Effector CD4-positive, alpha-beta T cell (primary cell): ENCODE results near the gene FDXR.
"Not testable (repeated sequence)": the region's sequence is repeated elsewhere in the genome, so short reads cannot be mapped to it uniquely, and the experiment has no call there.

ENCODE experiments used
- DNase-seq: peaks from one replicate; pipeline ENCODE4 v3.0.0-alpha.2; 2020
- total RNA-seq: gene quantifications from one replicate; lab custom pipeline; 2026; lab: John Stamatoyannopoulos, UW

FDXR gene
- 6.9 reads per million, percentile 25 among the genes with 10 or more reads in this experiment for total RNA-seq

- no peak for DNase-seq
Observed at GRCh38 chr17:74872313-74873036, at the start of gene FDXR. TSS of gene FDXR (minus strand) at chr17:74872994. CDS start at chr17:74872944, 50 bp downstream.

- DNase-seq, result no peak
Observed at GRCh38 chr17:74922172-74922571, 49.4 kb upstream of the FDXR start.

DNA sequence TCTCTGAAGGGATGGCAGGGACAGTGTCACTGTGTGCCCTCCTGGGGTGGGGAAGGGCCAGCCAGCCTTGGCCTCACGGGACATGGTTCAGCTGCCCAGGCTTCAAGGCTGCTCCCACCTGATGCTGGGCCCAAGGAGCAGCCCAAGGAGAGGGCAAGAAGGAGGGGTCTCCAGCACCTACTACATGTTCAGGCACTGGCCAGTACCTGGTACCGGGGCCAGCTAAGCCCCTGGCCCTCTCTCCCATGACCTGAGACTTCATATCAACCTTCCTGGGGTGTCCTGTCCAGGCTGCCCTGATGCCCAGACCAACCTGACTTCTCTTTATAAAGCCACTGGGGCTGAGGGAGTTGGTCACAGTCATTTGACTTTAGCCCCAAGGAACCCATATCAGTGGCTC is 49.0 kb upstream of the FDXR start:
- no peak for DNase-seq

- no peak for DNase-seq
Observed at GRCh38 chr17:74921026-74921681, 48.4 kb upstream of the FDXR start.

DNA sequence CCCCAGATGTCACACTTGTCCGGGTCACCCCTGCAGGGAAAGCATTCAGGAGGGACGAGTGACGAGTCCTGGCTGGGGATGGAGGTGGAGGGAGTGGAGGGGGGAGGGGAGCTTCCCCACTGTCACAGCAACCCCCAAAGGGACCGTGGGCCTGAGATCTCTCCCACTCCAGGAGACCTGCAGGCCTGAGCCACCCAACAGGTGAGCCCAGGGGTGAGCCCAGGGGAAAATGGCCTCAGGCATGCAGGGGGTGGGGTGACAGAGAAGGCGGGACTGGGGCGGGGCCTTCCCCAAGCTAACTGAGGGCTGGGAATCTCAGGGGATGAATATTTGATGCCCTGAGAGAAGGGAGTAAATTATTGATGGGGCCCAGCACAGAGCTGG is 47.8 kb upstream of the FDXR start:
- DNase-seq, result no peak

- DNase-seq, result no peak
Observed at GRCh38 chr17:74920306-74920620, 47.5 kb upstream of the FDXR start.

GRCh38 chr17:74919440-74920305 is 46.9 kb upstream of the FDXR start:
- no peak for DNase-seq

GRCh38 chr17:74918906-74919305 is 46.1 kb upstream of the FDXR start:
- no peak for DNase-seq

DNA sequence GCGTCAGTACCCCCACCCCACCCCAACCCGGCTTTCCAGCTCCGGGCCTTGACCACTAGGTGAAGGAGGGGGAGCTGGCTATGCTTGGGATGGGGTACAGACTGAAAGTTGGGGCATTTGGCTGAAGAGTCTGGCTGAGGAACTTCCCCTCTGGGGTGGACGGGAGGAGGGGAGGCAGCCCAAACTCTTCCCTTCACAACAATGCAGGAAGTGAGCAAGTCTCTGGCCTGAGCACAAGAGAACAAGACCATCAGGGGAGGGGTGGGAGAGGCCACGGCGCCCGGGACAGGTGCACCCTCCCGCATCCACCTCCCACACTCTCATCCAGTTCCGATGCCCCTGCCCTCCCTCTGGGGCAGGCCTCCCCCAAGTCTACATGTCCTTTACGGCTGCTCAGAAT is 44.6 kb upstream of the FDXR start:
- DNase-seq, result no peak

DNA sequence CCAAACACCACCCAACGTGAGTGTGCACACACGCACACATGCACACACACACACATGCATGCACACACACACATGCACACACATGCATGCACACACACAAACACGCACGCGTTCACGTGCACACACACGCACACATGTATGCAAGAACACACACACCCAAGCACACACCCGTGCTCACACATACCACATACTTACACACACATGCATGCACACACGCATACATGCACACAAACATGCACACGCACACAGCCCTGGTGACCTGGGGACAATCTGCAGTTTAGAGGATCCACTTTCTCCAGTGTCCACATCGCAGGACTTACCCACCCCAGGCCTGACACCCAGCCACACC is 44.0 kb upstream of the FDXR start:
- no peak for DNase-seq

DNA sequence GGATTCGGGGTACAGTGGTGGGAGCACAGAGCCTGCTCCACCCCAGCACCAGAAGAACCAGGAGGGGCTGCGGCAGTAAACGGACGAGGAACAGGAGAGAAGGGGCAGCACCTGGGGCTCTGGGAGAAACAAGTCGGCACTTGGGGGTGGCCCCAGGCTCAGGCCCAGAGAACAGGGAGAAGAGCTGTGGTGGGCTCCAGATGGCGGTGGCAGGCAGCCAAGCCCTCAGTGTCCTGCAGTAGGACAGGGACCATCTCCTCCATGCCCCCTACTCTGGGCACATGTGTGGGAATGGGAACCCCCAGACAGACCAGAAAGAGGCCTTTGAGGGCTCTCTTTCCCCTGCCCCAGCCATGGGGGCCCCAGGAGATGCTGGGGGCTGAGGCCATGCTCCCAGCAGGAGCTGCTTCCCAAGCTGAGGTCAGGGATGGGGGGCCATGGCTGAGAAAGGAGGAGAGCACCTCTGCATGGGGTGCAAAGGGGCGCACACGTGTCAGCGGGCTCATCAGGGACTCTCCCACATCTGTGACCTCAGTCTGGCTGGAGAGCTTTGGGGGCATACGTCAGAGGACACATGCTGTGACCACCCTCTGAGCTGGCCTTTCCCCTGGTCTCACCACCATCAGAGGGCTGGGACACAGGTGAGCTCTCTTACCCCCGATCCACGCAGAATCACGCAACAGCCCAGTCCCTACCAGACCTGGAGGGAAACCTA is 43.5 kb upstream of the FDXR start:
- no peak for DNase-seq

DNA sequence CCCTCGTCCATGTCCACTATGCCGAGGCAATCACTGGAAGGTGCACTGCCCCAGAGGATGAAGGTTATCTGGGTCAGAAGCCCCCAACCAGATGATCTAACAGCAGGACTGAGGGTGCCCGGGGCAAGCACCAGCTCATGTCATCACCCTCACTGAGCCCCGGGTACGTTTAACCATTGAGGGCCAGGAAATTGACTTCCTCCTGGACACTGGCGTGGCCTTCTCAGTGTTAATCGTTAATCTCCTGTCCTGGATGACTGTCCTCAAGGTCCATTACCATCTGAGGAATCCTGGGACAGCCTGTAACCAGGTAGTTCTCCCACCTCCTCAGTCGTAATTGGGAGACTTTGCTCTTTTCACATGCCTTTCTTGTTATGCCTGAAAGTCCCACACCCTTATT is 38.6 kb upstream of the FDXR start:
- not testable (repeated sequence) for DNase-seq

- not testable (repeated sequence) for DNase-seq
Observed at GRCh38 chr17:74909097-74909496, 36.3 kb upstream of the FDXR start.

DNA sequence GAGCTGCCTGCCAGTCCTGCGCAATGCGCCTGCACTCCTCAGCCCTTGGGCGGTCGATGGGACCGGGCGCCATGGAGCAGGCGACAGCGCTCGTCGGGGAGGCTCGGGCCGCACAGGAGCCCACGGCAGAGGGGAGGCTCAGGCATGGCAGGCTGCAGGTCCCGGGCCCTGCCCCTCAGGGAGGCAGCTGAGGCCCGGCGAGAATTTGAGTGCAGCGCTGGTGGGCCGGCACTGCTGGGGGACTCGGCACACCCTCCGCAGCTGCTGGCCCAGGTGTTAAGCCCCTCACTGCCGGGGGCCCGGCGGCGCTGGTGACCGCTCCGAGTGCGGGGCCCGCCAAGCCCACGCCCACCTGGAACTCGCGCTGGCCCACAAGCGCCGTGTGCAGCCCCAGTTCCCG is 34.2 kb upstream of the FDXR start:
- no peak for DNase-seq

DNA sequence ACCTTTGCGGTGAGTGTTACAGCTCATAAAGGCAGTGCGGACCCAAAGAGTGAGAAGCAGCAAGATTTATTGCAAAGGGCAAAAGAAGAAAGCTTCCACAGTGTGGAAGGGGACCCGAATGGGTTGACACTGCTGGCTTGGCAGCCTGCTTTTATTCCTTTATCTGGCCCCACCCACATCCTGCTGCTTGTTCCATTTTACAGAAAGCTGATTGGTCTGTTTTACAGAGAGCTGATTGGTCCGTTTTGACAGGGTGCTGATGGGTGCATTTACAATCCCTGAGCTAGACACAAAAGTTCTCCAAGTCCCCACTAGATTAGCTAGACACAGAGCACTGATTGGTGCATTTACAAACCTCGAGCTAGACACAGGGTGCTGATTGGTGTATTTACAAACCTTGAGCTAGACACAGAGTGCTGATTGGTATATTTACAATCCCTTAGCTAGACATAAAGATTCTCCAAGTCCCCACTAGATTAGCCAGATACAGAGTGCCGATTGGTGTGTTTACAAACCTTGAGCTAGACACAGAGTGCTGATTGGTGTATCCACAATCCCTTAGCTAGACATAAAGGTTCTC is 33.5 kb upstream of the FDXR start:
- not testable (repeated sequence) for DNase-seq

DNA sequence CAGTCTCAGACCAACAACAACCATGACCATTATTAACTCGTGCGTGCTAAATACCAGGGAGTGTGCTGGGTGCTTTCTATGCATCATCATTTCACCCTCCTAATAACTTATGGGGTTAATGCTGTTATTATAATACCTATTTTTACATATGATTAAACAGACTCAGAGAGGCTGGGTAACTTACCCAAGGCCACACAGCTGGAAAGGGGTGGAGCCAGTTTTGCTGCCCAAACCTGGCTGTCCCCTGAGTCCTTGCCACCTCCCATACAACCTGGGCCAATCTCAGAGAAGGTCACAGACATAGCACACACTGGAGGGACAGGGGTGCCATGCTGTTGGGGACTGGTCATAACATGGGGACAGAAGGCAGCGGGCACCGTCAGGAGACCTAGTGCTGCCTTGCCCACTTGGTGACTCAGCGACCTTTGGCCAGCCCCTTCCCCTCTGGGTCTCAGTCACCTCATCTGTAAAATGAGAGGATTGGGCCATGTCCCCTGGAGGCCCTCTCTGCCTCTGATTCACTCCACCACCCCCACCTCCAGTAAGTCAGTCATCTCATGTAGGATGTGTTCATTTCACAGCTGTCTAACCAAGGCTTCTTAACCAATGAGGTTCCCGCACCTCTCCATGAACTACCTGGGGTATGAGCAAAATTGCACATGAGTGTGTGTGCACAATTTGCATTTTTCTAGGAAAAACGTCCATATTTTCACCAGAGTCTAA is 32.1 kb upstream of the FDXR start:
- no peak for DNase-seq

- DNase-seq, result no peak
Observed at GRCh38 chr17:74903671-74904070, 30.9 kb upstream of the FDXR start.

DNA sequence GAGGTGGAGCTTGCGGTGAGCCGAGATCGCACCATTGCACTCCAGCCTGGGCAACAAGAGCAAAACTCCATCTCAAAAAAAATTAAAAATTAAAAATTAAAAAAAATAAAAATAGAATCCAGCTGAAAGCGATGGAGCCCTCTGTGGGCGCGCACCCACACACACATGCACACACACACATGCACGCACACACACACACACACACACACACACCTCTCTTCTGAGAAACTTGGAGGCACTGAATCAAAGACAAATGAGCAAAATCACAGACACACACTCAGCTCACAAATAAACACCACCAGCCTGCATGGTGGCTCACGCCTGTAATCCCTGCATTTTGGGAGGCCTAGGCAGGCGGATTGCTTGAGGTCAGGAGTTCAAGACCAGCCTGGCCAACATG is 30.2 kb upstream of the FDXR start:
- no peak for DNase-seq

DNA sequence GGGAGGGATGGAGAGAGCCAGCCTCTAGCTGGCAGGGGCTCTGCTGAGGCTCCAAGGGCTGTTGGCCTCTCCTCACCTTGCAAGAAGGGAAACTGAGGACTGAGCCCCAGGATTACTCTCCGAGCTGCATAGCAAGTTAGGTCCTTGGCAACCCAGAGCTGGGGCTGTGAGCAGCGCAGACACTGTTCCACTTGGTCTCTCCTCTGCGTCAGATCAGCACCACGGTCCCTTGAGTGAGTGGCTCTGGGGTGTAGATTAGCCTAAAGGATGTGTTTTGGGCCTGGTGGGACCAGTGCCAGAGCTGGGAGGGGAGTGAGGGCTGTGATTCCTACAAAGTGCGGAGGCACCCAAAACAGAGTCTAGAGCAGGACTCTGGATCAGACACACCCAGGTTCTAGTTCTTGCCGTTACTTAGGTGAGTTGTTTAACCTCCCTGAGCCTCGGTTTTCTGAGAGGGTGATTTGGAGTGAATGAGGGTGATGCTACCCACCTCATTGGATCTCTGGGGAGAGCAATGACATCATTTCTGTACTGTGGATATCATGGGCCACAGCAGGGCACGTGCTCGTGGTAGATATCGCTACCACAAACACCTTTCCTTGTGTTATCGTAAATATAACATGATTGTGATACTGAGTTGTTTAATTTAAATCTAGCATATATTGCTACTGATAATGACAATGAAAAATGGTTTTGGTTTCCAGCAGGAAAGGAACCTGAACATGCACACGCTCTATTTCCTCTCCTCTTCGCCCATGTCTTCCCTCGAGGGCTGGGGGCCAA is 28.8 kb upstream of the FDXR start:
- no peak for DNase-seq

DNA sequence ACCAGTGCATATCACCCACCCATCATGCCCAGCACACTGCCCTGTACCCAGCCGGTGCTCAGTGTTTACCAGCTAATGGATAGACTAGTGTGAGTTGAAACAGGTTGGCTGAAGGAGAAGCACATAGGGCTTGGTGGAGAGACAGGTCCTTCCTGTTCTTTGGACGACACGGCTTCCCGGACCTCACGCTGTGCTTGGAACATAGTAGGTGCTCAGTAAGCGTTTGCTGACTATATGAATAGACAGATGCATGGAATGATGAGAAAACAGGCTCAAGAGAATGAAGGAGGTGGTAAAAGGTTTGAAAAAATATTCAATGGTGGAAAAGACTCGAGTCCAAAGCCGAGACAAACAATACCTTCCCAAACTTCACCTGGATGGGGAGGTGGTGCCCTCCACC is 27.4 kb upstream of the FDXR start:
- no peak for DNase-seq

DNA sequence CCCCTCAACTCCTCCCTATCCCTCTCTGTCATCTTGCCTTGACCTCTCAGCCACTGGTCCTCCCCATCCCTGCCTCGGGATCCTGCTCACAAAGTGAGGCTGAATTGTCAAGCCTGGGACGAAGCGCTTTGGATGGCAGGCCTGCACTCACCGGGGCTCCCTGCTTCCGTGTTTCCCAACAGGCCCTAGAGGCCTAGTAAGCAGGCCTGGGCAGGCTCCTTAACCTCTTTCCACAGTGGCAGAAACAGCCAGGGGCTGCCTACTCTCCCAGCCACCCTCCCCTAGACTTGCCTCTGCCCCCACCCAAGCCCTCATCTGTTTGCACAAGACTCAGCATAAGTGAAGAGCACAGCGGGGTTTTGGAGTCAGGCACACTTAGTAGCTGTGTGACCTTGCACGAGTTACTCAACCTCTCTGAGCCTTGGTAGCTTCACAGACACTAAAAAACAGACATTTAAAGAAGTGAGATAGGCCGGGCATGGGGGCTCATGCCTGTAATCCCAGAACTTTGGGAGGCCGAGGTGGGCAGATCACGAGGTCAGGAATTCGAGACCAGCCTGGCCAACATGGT is 25.7 kb upstream of the FDXR start:
- DNase-seq, result no peak
